Activated gamma-delta T cell treated with Interleukin-2 at 50 U/mL for 16 hours (primary cell): Measurements from ENCODE around the gene CMTR1.
A peak's percentile ranks its signal among the peaks of the same experiment; 100 is the strongest.
"Not testable (repeated sequence)": the region's sequence is repeated elsewhere in the genome, so short reads cannot be mapped to it uniquely, and the experiment has no call there.

Experiments used
- DNase-seq: peaks from one replicate; pipeline ENCODE4 v3.0.0-alpha.2; 2020

Gene CMTR1

DNA sequence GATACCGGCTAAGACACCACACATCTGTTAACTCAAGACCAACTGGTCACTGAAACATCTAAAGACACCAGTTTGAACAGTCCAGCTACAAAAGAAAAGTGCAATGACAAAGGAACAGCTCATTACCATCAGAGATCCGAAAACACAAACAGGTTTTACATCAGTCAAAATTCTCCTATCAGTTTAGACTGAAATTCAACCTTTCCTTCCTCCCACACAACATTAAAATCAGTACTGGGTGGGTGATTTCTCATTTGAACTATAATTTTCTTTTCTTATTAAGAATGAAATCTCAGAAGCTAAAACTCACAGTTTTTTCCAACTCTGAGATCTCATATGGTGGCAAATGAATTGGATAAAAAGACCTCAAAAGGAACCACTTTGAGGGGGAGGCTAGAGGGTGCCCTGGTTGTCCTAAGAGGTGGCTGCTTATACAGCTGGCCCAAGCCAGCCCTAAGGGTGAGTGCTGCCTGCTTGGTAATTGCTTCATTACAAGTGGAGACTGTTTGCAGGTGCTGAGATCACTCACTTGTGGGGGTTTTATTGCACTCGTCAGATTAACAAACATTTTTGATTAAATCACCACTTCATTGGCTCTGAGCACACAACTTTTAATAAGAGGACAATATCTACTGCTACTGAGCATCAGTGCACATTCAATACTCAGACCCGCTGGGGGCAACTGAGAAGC lies 62.4 kb downstream of the CMTR1 start:
- DNase-seq, result no peak

DNA sequence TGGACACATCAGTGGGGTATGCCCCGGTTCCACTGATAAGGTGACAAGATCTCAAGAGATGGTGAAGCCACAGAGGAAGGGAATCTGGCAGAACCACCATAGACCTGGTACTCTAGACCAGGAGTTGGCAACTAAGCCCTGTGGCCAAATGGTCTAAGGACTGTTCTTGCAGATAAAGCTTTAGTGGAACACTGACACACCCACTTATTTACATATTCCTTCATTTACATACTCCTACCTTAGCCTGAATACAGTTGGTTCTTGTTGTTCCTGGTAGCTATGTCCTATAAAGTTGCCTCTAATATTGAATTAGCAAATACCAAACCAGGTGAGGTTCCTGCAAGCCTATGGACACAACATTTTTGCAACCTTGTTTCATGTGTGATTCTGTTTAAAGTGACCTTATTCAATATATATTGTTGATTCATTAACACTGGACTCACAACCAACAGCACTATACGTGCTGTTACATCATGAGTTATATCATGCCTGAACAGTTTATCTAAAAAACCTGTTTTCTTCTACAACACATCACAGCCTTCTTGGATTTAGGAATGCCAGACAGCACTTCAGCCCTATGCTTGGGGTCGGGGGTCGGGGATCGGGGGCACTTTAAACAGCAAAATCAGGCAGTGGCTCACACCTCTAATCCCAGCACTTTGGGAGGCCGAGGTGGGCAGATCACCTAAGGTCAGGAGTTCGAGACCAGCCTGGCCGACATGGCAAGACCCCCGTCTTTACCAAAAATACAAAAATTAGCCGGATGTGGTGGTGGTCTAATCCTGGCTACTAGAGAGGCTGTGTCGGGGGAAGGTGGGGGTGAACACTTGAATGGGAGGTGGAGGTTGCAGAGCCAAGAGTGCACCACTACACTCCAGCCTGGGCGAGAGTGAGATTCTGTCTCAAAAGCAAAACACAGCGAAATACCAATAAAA lies 64.2 kb downstream of the CMTR1 start:
- no peak for DNase-seq

DNA sequence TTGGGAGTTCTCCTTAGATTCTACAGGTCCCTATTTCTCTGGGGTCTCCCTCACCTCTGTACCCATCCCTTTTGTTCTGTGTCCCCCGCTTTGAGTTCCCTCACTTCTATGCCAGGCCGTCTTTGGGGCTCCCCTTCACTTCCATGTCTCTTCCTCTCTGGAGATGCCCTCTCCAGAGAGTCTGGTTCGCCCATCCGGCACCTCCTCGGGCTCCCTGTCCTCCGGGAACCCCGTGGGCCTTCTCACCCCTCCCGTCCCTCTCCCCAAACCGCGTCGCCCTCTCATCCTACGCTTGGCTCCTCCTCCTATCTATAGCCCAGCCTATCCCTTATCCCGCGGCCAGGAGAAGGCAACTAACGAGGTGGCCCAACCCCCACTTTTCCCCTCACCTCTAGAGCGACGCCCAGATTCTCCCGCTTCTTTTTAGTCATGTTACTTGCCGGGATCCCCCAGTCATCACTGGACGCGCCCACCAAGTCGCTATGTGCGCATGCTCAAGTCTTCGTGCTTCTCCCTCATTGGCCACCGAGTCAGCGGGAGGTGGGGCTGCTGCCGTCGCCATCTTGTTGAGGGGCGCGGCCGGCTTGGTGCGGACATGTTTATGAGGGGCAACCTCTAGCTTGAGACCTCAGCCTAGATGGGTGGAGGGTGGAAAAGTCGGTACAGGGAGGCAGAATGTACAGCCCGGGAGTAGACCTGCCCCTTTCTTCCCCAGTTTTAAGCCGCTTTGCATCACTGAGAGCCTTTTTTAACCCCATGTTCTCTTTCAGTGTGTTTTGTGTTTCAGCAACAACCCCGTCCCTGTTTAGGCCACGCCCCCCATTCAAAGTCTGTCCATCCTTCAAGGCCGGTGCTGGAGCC lies 66.6 kb downstream of the CMTR1 start, which contains the start of gene CCDC167:
CCDC167 (minus strand) TSS at position 461 of the 861 bp plus-strand sequence; CDS start at position 431, 30 bp downstream.
- DNase-seq, result peak; percentile 95

DNA sequence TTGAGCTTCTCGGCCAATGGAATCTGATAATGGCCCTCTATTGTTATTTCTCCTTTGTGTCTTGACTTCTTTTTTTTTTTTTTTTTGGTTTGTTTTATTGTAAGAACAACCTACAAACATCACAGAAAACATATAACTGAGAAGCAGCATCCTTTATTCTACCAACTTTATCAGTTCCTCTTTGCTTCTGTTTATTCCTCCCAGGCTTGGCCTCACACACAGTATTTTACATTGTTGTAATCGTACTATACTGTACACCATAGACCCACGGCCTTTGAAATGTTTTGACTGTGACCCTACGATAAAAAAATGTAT lies 67.2 kb downstream of the CMTR1 start:
- no peak for DNase-seq

DNA sequence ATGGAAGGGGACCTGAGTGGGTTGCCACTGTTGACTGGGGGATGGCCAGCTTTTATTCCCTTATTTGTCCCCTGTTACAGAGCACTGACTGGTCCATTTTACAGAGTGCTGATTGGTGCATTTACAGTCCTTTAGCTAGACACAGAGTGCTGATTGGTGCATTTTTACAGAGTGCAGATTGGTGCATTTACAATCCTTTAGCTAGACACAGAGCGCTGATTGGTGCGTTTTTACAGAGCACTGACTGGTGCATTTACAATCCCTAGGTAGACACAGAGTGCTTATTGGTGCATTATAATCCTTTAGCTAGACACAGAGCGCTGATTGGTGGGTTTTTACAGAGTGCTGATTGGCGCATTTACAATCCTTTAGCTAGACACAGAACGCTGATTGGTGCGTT lies 67.9 kb downstream of the CMTR1 start:
- DNase-seq, result not testable (repeated sequence)

DNA sequence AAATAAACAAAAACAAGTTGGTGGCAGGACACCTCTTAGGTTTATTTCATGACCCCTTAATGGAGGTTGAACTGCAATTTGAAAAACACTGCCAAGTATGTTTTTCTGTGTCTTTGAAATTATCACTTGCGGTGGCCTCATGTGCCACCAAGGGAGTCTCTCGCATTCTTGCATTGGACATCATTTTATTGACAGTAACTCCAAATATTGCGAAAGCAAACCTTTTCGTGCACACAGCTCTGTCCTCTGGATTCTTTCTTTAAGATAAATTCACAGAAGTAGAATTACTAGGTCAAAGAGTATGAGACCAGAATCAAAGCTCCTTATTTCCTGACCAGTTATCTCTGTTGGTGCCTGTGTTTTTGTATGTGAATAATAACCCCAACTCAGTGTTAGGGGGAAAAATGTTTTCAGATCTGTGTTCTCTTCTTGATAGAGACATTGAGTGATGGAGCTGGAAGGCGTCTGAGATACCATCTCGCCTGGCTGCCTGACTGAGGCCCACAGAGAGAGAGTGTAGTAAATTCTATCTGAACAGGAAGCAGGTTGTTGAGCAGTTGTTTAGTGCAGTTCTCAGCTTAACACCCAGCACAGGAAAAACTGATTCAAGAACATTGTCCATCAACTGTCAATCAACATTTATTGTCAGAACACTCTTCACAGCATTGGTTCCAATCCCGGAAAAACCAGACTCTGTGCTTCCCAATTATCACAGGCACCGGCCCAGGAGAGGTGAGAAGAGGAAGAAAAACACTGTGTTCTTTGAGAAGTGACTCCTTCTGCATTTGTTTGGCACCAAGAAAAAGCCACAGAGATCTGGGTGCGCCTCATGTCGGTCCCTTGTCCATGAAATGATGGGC lies 68.8 kb downstream of the CMTR1 start:
- peak; percentile 32 for DNase-seq

DNA sequence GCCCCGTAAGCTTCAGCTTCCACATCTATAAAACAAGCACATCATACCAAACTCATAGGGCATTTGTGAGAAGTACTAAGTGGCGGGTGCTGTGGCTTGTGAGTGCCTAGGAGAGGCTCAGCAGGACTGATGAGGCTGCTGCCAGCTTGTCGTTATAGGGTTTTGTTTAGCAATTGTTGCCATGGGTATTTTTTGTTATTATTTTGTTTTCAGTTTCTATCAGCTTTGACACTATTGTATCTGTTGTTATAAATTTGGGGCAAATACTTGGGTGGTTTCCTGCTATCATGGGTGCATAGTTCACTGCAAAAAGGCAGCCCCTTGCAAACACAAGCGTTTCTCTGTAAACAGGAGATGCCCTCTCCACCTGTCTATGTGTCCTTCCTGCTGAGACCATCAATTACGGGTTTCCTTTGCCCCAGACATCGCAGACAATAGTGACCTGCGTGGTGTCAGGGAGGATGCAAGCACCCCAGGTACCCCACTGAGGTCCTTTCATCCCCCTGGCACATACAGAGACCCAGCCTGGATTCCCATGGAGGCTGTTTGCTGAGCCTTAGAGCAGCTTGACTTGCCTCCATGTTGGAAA lies 69.8 kb downstream of the CMTR1 start:
- peak; percentile 47 for DNase-seq

DNA sequence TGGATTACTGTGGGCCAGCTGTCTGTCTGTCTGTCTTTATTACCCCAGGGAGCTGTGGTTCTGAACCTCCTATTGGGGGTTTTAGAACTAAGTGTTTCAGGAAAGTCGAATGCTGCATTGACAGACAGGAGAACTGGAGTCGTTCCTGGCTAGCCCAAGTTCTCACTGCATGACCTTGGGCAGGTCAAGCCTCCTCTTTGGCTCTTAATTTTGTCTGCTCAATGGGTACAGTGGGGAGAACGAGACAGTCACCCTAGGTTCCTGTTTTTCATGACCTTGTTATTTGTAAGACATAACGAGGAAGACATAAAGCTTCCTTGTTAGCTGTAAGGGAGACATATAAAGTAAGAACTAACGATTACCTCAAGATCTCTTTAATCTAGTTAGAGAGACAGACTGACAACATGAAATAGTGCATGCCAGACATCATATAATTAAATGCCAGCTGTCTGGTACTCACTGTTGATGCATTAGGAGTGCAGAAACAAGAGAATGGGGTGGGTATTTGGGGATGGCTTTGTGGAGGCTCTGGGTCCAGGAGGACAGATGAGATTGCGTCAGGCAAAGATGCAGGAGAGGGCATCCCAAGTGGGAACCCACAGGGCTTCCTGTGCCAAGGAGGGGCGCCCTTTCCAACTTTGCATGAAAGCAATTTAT lies 70.4 kb downstream of the CMTR1 start:
- no peak for DNase-seq

DNA sequence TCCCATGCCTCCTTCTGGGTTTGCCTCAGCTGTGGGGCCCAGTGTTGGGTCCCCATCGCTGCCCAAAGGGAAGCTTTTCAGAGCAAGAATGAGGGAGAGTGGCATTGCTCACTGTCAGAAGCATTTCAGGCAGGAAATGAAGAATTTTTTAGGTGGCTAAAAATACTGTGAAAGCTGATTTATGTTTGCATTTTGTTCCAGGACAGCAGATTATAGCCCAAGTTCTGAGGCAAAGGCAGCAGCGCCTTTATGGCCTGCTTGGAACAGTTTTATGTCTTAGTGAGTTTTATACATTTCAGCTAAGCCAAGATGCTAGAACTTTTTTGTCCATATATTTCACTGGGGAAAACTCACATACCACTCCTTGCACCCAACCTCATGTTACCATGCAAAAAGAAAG lies 71.0 kb downstream of the CMTR1 start:
- DNase-seq, result no peak

DNA sequence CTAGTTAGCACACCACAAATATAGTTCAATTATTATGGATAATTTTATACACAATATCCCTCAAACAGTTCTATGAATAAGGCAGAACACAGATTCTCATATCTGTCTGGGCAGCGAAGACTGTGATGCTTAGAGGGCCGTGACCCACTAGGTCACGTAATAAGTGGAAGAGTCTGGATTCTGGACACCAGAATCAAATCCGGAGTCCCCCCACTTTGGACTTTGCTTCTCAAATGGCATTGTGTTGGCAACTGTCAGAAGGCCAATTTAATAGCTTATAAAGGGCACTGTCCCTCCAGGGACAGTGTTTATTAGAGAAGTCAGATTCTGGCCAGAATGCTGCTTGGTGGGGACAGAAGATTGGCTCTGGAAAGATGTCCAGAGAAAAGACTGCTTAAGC lies 73.5 kb downstream of the CMTR1 start:
- DNase-seq, result no peak

DNA sequence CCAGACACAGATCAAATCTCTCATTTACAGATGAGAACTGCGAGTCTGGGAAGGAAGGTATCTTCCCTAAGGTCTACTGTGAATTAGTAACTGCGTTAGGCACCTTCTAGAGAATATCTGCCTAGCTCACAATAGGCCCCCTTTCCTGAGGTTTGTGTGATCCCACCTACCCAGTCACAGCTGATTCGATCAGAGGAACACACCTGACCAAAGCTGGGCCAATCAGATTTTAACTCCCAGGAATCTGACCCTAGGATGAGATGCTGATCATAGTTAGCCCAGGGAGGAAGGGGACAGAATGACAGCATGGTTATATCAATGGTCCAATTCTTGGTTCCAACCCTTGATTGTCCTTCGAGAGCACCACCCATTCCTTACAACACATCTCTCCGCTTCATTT lies 74.1 kb downstream of the CMTR1 start:
- no peak for DNase-seq

DNA sequence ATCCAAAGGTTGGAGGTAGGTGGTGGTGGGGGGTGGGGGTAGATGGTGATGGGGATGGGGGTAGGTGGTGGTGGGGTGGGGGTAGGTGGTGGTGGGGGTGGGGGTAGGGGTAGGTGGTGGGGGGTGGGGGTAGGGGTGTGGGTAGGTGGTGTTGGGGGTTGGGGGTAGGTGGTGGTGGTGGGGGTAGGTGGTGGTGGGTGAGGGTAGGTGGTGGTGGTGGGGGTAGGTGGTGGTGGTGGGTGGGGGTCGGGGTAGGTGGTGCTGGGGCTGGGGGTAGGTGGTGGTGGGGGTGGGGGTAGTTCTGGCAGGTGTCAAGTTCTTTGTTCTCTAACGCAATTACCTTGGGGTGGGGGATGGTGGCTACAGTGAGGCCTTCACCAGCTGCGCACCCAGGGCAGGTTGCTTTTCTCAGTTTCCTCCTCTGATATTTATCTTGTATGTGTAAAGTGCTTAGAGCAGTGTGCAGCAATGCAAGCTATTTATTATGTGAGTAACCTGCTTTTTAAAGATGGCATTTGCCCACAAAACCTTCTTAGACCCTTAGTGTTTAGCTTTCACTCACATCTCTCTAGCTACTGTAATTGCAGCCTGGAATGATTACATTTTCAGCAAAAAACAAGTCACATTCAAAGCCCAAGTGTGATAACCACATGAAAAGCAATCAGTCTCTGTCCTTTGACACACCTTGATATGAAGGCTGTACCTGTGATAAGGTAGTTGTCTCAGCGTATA lies 74.8 kb downstream of the CMTR1 start:
- DNase-seq, result peak; percentile 29

DNA sequence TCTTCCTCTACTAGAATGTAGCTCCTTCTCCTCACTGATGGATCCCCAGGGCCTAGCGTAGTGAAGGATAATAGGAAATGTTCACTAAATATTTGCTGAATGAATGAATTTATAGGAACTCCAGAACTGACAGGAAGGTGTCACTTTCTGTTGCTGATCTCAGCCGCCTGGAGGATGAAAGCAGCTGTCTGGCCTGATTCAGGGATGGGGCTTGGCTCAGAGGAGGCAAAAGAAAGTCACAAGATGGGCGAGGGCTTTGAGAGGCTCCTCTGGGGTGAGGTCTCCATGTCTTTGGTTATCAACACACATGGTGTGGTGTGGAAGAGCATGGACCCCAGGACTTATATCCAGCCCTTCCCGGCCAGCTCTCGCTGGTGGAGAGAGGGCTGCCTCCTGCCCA lies 78.2 kb downstream of the CMTR1 start:
- DNase-seq, result no peak

DNA sequence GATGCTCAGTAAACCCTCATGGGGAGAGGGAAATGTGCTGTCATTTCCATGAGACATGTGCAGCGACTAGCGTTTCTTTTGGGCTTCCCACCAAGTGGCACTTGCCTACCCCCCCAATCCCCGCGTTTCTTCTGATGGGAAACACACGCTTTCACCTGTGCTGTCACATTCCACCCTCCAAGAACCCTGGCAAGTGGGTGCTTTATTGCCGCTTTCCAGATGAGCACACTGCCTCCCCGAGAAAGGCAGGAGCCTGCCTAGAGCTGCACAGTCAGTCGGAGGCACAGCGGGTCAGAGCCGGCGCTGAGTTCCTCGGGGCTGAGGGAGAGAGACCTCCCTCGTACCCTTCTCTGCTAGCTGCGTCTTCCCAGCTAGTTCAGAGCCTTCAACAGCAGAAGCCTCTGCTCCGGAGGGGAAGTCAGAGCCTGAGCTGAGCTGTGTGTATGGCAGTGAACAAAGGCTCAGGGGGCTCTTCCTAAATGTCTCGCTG lies 78.9 kb downstream of the CMTR1 start:
- no peak for DNase-seq

DNA sequence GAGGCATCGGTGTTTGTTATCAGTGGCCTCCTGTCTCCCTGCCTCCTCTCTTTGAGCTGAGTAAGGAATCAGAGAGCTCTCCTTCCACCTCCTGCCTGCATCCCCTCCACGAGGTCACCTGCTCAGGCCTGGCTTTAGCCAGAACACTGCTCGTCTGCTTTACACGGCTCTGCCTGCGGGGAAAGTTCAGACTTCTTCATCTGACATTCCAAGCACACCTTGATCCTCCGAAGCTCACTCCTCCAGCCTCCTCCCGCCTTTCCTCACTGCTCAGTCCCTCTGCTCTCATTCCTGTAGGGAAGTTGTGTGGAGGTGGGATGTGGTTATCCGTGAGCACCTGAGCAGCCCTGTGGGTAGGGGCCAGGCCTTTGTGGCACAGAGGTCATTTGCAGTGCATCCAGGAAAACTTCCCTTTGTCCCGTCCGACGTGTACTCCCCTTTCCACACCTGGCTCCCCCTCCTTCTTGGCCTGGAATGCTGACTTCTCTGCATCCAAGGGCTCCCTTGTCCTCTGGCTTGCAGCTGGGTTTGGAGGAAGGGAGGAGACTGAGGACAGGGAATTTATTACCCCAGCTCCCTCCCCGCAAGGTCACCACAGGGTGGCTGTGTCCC lies 79.5 kb downstream of the CMTR1 start:
- DNase-seq, result no peak

DNA sequence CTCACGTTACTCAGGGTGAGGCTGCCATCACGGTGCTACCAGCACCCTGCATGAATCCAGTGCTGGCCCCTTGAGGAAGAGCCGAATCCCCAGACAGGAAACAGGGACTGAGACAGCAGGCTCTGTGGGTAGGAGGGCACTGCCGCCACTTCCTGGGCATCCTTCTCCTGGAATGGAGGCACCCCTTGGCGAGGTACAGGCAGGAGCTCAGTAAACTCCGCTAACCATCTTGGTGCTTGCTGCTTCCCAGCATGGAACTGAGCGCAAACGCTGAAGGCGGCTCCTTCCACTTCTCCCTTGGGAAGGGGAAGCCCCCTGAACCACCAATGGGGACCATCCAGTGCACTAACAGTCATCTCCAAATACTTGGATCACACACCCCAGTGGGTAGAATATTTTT lies 80.1 kb downstream of the CMTR1 start:
- no peak for DNase-seq

DNA sequence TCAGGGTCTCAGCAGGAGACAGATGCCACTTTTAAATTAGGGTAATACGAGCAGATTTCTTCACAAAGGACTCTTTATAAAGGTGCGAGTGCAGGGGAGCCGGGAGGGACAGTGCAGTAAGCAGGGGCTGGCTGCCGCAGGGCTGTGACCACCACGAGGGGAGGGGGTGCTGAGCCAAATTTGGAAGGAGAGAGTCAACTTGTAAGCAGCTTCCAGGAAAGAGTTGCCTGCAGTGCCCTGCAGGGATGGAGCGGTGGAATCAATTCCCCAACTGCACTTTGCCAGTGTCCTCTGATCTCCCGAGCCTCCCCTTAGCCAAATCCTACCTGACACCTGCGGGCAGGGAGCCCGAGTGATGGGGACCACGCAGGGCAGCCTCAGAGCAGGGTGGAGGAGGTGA lies 80.6 kb downstream of the CMTR1 start:
- DNase-seq, result no peak

DNA sequence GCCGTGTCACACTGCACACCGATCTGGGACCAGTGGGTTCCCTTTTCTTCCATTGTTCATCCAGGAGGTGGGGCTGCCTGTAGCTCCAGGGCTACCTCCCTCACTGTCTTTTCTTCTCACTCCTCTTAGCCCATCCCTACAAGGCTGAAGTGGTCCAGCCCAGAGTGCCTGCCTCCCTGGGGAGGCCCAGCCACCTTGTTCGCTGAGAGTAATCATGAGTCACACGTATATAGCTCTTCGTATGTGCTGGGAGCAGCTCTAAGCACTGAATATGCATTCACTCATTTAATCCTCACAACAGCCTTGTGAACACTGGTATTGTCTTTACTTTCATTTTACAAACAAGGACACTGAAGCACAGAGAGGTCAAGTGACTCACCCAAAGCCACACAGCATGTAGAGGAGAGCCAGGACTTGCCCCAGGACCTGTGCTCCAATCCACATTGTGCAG lies 81.3 kb downstream of the CMTR1 start:
- DNase-seq, result peak; percentile 21

DNA sequence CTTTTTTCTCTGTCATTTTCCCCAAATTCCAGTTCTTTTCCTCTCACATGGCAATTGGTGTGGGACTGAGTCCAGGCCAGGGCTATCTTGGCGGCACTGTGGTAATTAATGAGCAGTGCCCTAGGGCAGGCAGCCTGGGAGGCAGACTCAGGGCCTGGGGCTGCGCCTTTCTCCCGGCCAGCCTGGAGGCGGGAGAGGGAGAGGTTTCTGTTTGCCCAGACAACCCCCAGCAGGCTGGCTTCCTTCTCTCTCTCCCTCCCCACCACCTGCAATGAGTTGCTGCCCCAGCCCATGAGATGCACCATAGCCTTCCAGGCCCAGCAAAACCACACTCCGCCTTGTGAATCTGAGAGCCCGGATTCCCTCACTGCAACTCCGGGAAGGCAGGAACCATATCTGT lies 81.8 kb downstream of the CMTR1 start:
- DNase-seq, result no peak

DNA sequence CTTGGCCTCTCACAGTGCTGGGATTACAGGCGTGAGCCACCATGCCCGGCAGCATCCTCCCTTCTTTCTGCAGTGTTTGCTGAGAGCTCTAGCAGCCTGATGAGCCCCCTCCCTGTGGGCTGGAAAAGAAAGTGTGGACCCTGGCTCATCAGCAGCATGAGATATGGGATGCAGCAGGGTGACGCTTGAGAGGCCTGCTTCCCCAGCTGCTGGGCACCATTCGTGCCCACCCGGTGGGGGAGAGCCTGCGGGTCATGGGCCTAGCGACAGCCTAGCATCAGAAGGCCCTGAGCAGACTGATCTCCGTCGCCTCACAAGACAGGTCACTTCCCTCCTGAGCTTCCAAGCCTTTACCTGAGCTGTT lies 82.7 kb downstream of the CMTR1 start:
- no peak for DNase-seq
